OCI-LY1 (cell line): ENCODE measurements around the gene FOXN1.

ENCODE experiments used
- EZH2 ChIP-seq: fragments of 200-600 bp; sonication (generic), shearing (Covaris generic); IDR thresholded peaks from 2 replicates; pipeline ENCODE4 v1.8.0; 2017; ENCODE audit warnings: borderline replicate concordance, mixed run types, mild to moderate bottlenecking, antibody characterized with exemption, low read length, moderate library complexity, mixed read lengths
- TF ChIP-seq, protein P1 (sequence below): fragments of 200-600 bp; sonication (generic), shearing (Covaris generic); IDR thresholded peaks from 2 replicates; pipeline ENCODE4 v1.5.1; 2017; ENCODE audit warnings: mild to moderate bottlenecking, antibody characterized with exemption, low read length, moderate library complexity, mixed read lengths

DNA sequence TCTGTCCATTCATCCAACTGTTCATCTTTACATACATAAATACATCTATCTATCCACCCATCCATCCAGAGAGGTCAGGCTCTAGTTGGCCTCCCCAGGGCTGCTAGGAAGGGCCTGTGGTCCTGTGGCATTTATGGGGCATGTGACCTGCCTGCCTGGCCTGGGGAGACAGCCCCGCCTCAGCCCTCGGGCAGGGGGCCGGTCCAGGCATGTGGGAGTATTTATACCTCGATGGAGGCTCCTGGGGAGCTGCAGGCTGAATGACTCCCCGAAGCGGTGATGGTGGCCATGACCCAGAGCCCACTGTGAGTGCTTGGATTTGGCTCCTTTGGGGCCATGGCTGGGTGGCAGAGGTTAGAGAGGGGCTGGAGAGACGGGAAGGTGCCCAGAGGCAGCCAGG is 7.3 kb downstream of the FOXN1 start:
- TF ChIP-seq, protein P1, sequence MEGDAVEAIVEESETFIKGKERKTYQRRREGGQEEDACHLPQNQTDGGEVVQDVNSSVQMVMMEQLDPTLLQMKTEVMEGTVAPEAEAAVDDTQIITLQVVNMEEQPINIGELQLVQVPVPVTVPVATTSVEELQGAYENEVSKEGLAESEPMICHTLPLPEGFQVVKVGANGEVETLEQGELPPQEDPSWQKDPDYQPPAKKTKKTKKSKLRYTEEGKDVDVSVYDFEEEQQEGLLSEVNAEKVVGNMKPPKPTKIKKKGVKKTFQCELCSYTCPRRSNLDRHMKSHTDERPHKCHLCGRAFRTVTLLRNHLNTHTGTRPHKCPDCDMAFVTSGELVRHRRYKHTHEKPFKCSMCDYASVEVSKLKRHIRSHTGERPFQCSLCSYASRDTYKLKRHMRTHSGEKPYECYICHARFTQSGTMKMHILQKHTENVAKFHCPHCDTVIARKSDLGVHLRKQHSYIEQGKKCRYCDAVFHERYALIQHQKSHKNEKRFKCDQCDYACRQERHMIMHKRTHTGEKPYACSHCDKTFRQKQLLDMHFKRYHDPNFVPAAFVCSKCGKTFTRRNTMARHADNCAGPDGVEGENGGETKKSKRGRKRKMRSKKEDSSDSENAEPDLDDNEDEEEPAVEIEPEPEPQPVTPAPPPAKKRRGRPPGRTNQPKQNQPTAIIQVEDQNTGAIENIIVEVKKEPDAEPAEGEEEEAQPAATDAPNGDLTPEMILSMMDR: no peak
- TF ChIP-seq EZH2: no peak
